Small intestine (tissue), 7 donors: ENCODE data around the gene IL27RA. TPM values are rescaled to one million over a fixed set of nuclear protein-coding genes. Genes with fewer than 3 reads are reported as not detected.
A peak's percentile ranks its signal among the peaks of the same experiment; 100 is the strongest.

ENCODE experiments used
- DNase-seq, 2 donors: peaks; one replicate each; pipeline versions ENCODE4 v3.0.0 to v3.0.0-alpha.2; 2013
- FAIRE-seq: peaks from 2 replicates; lab custom pipeline; 2012; peaks lifted over from hg19 to GRCh38; lab: Jason Lieb, UNC
- H3K27ac ChIP-seq, 3 donors: one replicate each; pipeline ENCODE4 v1.5.1; 2013; ENCODE audit warnings: low read length in 2 of 3, mild to moderate bottlenecking in 2 of 3, control low read depth in 1 of 3, inconsistent platforms in 1 of 3, low read depth in 1 of 3, moderate library complexity in 1 of 3
- H3K27me3 ChIP-seq, 3 donors: one replicate each; pipeline ENCODE4 v1.6.1; 2013; ENCODE audit warnings: low read length in 3 of 3, inconsistent platforms in 1 of 3; ENCODE audit not compliant: control insufficient read depth in 3 of 3, insufficient read depth in 3 of 3
- H3K36me3 ChIP-seq, 3 donors: one replicate each; pipeline ENCODE4 v1.6.1; 2013; ENCODE audit warnings: low read length in 3 of 3, inconsistent platforms in 1 of 3, low read depth in 1 of 3, mild to moderate bottlenecking in 1 of 3, moderate library complexity in 1 of 3; ENCODE audit not compliant: control insufficient read depth in 3 of 3, insufficient read depth in 2 of 3
- H3K4me1 ChIP-seq, 3 donors: one replicate each; pipeline ENCODE4 v1.6.1; 2013; ENCODE audit warnings: low read length in 2 of 3, inconsistent platforms in 1 of 3, low read depth in 1 of 3, mild to moderate bottlenecking in 1 of 3, moderate library complexity in 1 of 3; ENCODE audit not compliant: control insufficient read depth in 3 of 3, insufficient read depth in 2 of 3
- H3K4me3 ChIP-seq, 3 donors: one replicate each; pipeline ENCODE4 v1.5.1; 2013; ENCODE audit warnings: low read length in 3 of 3, control low read depth in 1 of 3, inconsistent platforms in 1 of 3, low read depth in 1 of 3, mild to moderate bottlenecking in 1 of 3, moderate library complexity in 1 of 3
- H3K9me3 ChIP-seq, 2 donors: one replicate each; pipeline ENCODE4 v1.6.1; 2013; ENCODE audit warnings: low read depth in 1 of 2, low read length in 1 of 2; ENCODE audit not compliant: control insufficient read depth in 2 of 2, insufficient read depth in 1 of 2
- WGBS, 3 donors: extraction: QIAGEN DNeasy Blood & Tissue Kit; methylation state at CpG; one replicate each; pipeline ENCODE4 v1.1.7; 2013; 5-methylcytosine and 5-hydroxymethylcytosine counted together
- polyA plus RNA-seq, 4 donors: library from polyadenylated mRNA; stranded (reverse) in 3 of 4; unstranded in 1 of 4; fragments of 200-250 nt in 3 of 4; fragments of 120-200 nt in 1 of 4; gene quantifications; one replicate each; pipeline versions ENCODE4 v1.2.1 to v1.2.3, GENCODE V29; 2013
- donor health status: healthy with polysubstance abuse.
- donor health status: control.
- donor health status: control.
- donor health status: Bipolar disorder and iron deficiency.
- donor health status: healthy.

The IL27RA gene
- polyA plus RNA-seq, 4 donors: 0.45 to 5.6 (median 3.1) TPM

GRCh38 chr19:14086098-14086497, 54.5 kb downstream of the IL27RA start:
- WGBS, 3 donors: 74 to 84% (median 75%) methylated on average over 5 of the region's 5 CpGs
- H3K36me3 ChIP-seq: peaks cover 0 to 28% (median 5%) of the 10 kb centered on the region in 3 donors
- H3K4me1 ChIP-seq: peaks cover 0 to 12% (median 0%) of the 10 kb centered on the region in 3 donors
- FAIRE-seq (no peak), DNase-seq (no peak)
- no peak overlapping the region for H3K4me3 ChIP-seq
- H3K27ac ChIP-seq: no peak overlapping the region
- H3K27me3 ChIP-seq: no peaks in the 10 kb centered on the region
- H3K9me3 ChIP-seq: no peaks in the 10 kb centered on the region

- Histone ChIP-seq H3K4me3 (peak overlapping the region; percentile 30 to 73 (median 62)), H3K9me3 (peaks cover 0 to 9% of the 10 kb centered on the region in 2 donors), H3K27ac (no peak overlapping the region), H3K36me3 (peaks cover 0 to 29% (median 5%) of the 10 kb centered on the region in 3 donors), H3K4me1 (peaks cover 0 to 9% (median 0%) of the 10 kb centered on the region in 3 donors), H3K27me3 (no peaks in the 10 kb centered on the region)
- 89% methylated on average over 28 to 30 of the region's 30 CpGs for WGBS, 3 donors
- FAIRE-seq (no peak), DNase-seq (no peak)
Observed at GRCh38 chr19:14088634-14089411, 57.3 kb downstream of the IL27RA start.

GRCh38 chr19:14089412-14089661, 57.8 kb downstream of the IL27RA start:
- Histone ChIP-seq H3K4me1 (peaks cover 0 to 9% (median 0%) of the 10 kb centered on the region in 3 donors), H3K27ac (no peak overlapping the region), H3K9me3 (peaks cover 0 to 11% of the 10 kb centered on the region in 2 donors), H3K27me3 (no peaks in the 10 kb centered on the region), H3K4me3 (peak overlapping the region; percentile 30 to 73 (median 62)), H3K36me3 (peaks cover 0 to 30% (median 5%) of the 10 kb centered on the region in 3 donors)
- WGBS, 3 donors: 20 to 27% (median 24%) methylated on average over 16 of the region's 16 CpGs
- DNase-seq: no peak
- FAIRE-seq: no peak

GRCh38 chr19:14089662-14090508, 58.3 kb downstream of the IL27RA start:
- H3K27me3 ChIP-seq: no peaks in the 10 kb centered on the region
- FAIRE-seq (no peak), DNase-seq (peak; percentile 54 to 73)
- 0 to 3% (median 1%) methylated on average over 11 to 142 of the region's 142 CpGs for WGBS, 3 donors
- H3K36me3 ChIP-seq: peaks cover 0 to 32% (median 5%) of the 10 kb centered on the region in 3 donors
- peak overlapping the region in 2 of 3 donors; percentile 55 to 79 for H3K27ac ChIP-seq
- H3K9me3 ChIP-seq: peaks cover 0 to 11% of the 10 kb centered on the region in 2 donors
- peaks cover 0 to 9% (median 0%) of the 10 kb centered on the region in 3 donors for H3K4me1 ChIP-seq
- peak overlapping the region; percentile 38 to 73 (median 62) for H3K4me3 ChIP-seq

- FAIRE-seq: no peak
- 1 to 5% (median 2%) methylated on average over 8 to 53 of the region's 65 CpGs for WGBS, 3 donors
Observed at GRCh38 chr19:14090509-14091080, 59.0 kb downstream of the IL27RA start, which contains the start of gene SAMD1. TSS of gene SAMD1 (minus strand) at chr19:14090751.

GRCh38 chr19:14091081-14091812, 59.7 kb downstream of the IL27RA start:
- peaks cover 0 to 11% of the 10 kb centered on the region in 2 donors for H3K9me3 ChIP-seq
- FAIRE-seq: no peak
- peak overlapping the region; percentile 71 to 85 (median 79) for H3K27ac ChIP-seq
- peaks cover 0 to 9% (median 0%) of the 10 kb centered on the region in 3 donors for H3K4me1 ChIP-seq
- peaks cover 0 to 36% (median 5%) of the 10 kb centered on the region in 3 donors for H3K36me3 ChIP-seq
- no peaks in the 10 kb centered on the region for H3K27me3 ChIP-seq
- H3K4me3 ChIP-seq: peak overlapping the region; percentile 62 to 73 (median 64)
- DNase-seq: peak; percentile 81 to 90
- 0 to 1% (median 0%) methylated on average over 30 to 61 of the region's 72 CpGs for WGBS, 3 donors

More at GRCh38 chr19:14090509-14091080, 59.0 kb downstream of the IL27RA start, which contains the start of gene SAMD1:
- peaks cover 0 to 9% (median 0%) of the 10 kb centered on the region in 3 donors for H3K4me1 ChIP-seq
- peak within 1 kb of the TSS; percentile 62 to 73 (median 64) for H3K4me3 ChIP-seq
- H3K27ac ChIP-seq: peak within 1 kb of the TSS; percentile 71 to 85 (median 79)
- no peaks in the 10 kb centered on the region for H3K27me3 ChIP-seq
- peak; percentile 74 to 91 for DNase-seq
- H3K9me3 ChIP-seq: peaks cover 0 to 11% of the 10 kb centered on the region in 2 donors
- peaks cover 0 to 33% (median 5%) of the 10 kb centered on the region in 3 donors for H3K36me3 ChIP-seq

GRCh38 chr19:14091813-14092462, 60.4 kb downstream of the IL27RA start:
- FAIRE-seq (no peak), DNase-seq (no peak)

More at GRCh38 chr19:14091813-14092462, 60.4 kb downstream of the IL27RA start:
- Histone ChIP-seq H3K27ac (peak overlapping the region in 2 of 3 donors; percentile 3 to 79), H3K36me3 (peaks cover 0 to 39% (median 5%) of the 10 kb centered on the region in 3 donors), H3K4me3 (peak overlapping the region in 2 of 3 donors; percentile 62 to 64), H3K27me3 (no peaks in the 10 kb centered on the region), H3K9me3 (peaks cover 0 to 11% of the 10 kb centered on the region in 2 donors), H3K4me1 (peaks cover 0 to 9% (median 0%) of the 10 kb centered on the region in 3 donors)
- 16 to 24% (median 18%) methylated on average over 15 of the region's 15 CpGs for WGBS, 3 donors
